Choroid plexus epithelial cell (primary cell): ENCODE measurements around the gene ZBTB38.

Experiments used
- DNase-seq: peaks from one replicate; pipeline ENCODE4 v3.0.0-alpha.2; 2010; ENCODE audit warnings: low read depth
- H3K4me3 ChIP-seq: 2 replicates; pipeline ENCODE4 v1.5.1; 2011; ENCODE audit warnings: low read depth, mild to moderate bottlenecking, control low read depth, low read length, moderate library complexity
- CTCF ChIP-seq: conservative IDR thresholded peaks from 2 replicates; pipeline ENCODE4 v1.5.1; 2011; ENCODE audit warnings: low read depth, mild to moderate bottlenecking, control low read depth, inconsistent platforms, low read length, moderate library complexity

ZBTB38 gene

DNA sequence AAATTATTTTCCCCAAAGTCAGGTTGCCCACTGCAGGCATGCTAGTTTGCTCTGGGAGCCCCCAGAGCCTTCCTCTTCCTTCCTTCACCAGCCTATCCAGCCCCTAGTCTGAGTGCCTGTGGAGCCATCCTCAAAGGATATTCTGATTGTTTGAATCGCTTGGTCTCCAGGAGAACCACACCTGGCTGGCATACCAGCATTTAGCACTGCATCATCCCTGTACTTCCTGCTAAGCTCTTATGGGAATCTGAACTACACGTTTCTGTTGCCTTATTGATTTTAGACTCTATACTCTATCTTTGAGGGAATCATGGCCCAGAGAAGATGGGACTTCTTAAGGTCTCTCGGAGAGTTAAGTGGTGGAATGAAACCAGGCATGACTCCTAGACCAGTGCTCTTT is 26.3 kb downstream of the ZBTB38 start:
- TF ChIP-seq CTCF = no peak
- DNase-seq = no peak
- no peak overlapping the region for H3K4me3 ChIP-seq

DNA sequence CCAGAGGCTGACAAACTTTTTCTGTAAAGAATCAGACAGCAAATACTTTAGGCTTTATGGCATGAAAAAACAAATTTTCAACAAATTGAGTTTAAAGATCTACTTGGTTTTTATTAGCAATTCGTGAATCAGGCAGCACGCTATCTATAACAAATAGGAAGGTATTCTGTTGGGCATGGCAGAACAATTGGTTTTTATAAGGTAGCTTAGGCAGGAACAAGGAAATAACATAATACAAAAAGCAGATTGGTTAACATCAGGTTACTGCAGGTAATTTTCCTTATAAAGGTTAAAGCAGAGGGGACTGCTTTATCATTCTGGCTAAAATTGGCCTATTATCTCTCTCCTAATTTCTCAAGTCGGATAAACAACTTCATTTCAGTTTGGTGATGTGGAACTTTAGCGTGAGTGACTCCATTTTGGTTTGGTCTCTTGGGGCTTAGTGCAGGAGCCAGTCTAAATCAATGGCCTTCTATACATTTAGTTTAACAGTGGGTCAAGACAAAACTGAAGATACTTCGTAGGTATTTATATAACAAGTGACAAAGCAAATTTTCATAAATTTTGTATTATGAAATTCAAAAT is 26.8 kb downstream of the ZBTB38 start:
- no peak overlapping the region for H3K4me3 ChIP-seq
- no peak for TF ChIP-seq CTCF
- DNase-seq = no peak

GRCh38 chr3:141397996-141398395 is 29.7 kb downstream of the ZBTB38 start:
- no peak overlapping the region for H3K4me3 ChIP-seq
- no peak for DNase-seq
- no peak for TF ChIP-seq CTCF

DNA sequence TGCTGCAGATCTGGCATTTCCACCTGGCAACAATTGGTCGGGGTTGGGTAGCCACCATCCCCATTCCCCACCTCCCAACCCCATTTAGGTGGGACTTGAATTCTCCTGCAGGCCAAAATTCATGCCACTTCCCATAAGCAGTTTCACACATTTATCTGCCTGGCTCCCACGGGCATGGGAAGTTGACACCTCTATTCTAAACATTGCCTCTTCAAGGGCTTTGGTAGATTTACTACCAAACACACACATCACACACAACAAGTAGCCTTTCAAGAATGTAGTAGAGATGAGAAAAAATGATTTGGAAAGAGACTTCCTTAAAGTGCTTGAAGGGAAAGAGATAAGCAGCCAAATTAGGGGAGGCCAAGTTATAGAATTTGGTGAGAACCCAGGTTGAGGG is 30.9 kb downstream of the ZBTB38 start:
- TF ChIP-seq CTCF = no peak

DNA sequence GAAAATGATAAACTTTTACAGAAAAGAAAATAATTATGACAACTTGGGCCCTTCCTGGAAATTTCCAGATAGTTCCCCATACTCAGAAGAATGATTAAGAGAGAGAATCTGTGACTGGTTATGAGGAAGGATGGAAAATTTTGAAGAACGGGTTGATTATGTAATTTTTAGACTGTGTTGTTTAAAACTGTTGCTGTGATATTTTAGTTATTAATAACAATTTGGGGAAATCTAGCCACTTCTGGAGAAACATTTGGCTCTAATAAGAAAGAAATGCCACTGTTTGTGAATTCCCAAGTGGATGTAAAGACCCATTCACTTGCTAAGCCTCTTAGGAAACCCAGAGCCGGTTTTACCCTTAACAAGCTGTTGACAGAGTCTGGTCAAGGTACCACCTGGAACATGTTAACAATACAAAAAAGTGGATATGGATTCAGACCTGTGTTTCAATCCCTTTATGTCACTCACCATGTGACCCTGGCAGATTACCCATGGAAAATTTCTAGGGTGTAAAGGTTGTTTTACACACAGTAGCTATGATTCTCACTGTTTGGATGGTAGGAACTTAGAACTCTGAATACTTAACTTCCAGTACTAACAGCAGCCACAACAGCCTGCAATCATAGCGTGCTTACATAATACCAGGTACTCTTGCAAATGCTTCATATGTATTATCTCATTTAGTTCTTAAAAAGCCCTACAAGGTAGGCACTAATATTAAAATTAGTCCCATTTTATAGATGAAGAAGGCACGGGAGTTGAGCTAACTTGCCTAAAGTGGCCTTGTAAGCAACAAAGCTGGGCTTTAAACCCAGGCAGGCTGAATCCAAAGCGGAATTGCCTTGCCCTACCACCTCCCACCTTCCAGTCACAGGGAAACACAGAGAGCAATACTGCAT is 32.0 kb downstream of the ZBTB38 start:
- no peak overlapping the region for H3K4me3 ChIP-seq
- peak; percentile 49 for DNase-seq
- TF ChIP-seq CTCF = no peak

More for the DNA sequence above, 30.9 kb downstream of the ZBTB38 start:
- no peak for DNase-seq
- H3K4me3 ChIP-seq = no peak overlapping the region

- H3K4me3 ChIP-seq = no peak overlapping the region
- no peak for DNase-seq
Measured at GRCh38 chr3:141401095-141401494, 32.8 kb downstream of the ZBTB38 start.

More at GRCh38 chr3:141401095-141401494, 32.8 kb downstream of the ZBTB38 start:
- TF ChIP-seq CTCF = no peak
